ENCODE measurements around the gene FAM89A. TPM values are rescaled to one million over a fixed set of nuclear protein-coding genes. Genes with fewer than 3 reads are reported as not detected.
A peak's percentile ranks its signal among the peaks of the same experiment; 100 is the strongest.
"Not testable (repeated sequence)": the region's sequence is repeated elsewhere in the genome, so short reads cannot be mapped to it uniquely, and the experiment has no call there.

The FAM89A gene
- total RNA-seq, 4 donors from 2014 or later = 63.1 to 106 (median 94.1) TPM

GRCh38 chr1:231026576-231026975 lies 13.5 kb downstream of the FAM89A start:
- no peak overlapping the region for H3K4me3 ChIP-seq (ENCODE audit: low read depth, poor library complexity, severe bottlenecking)
- no peak for TF ChIP-seq POLR2A (IDR thresholded peaks at IDR 0.05)
- TF ChIP-seq, protein P1, sequence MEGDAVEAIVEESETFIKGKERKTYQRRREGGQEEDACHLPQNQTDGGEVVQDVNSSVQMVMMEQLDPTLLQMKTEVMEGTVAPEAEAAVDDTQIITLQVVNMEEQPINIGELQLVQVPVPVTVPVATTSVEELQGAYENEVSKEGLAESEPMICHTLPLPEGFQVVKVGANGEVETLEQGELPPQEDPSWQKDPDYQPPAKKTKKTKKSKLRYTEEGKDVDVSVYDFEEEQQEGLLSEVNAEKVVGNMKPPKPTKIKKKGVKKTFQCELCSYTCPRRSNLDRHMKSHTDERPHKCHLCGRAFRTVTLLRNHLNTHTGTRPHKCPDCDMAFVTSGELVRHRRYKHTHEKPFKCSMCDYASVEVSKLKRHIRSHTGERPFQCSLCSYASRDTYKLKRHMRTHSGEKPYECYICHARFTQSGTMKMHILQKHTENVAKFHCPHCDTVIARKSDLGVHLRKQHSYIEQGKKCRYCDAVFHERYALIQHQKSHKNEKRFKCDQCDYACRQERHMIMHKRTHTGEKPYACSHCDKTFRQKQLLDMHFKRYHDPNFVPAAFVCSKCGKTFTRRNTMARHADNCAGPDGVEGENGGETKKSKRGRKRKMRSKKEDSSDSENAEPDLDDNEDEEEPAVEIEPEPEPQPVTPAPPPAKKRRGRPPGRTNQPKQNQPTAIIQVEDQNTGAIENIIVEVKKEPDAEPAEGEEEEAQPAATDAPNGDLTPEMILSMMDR (IDR thresholded peaks at IDR 0.05) = no peak
- DNase-seq (ENCODE audit: low spot score in 2 of 2) = peak in 1 of 2 donors; percentile 10
- intact Hi-C loops (cut with DNase I; ENCODE audit: low total_unique reads) = no loop called here
- WGBS, 2 donors = 73 to 84% methylated on average over 6 of the region's 6 CpGs

DNA sequence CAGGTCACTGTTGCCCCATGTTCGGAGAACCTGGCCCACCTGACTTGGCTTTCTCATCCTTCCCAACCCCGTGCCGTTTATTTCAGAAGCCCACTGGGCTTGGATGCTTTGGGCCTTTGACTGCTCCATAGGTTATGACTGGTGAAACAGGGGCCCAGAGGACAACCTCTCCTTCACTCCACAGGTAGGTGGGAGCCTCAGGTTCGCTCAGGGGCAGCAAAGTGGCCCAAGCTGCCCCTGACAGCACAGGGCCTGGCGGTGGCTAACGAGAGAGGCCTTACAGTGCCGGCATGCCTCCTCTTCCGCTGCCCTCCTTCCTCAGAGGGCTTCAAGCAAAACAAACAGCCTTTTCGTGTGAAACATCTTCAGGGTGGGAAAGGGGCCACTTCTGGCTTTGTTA lies 16.9 kb downstream of the FAM89A start:
- H3K4me3 ChIP-seq (ENCODE audit: low read depth, poor library complexity, severe bottlenecking) = no peak overlapping the region
- intact Hi-C loops (cut with DNase I; ENCODE audit: low total_unique reads) = no loop called here
- WGBS, 2 donors = 94 to 96% methylated on average over 9 of the region's 9 CpGs
- TF ChIP-seq, protein P1 (IDR thresholded peaks at IDR 0.05) = no peak
- TF ChIP-seq POLR2A (IDR thresholded peaks at IDR 0.05) = no peak
- DNase-seq (ENCODE audit: low spot score in 2 of 2) = peak in 1 of 2 donors; percentile 74

DNA sequence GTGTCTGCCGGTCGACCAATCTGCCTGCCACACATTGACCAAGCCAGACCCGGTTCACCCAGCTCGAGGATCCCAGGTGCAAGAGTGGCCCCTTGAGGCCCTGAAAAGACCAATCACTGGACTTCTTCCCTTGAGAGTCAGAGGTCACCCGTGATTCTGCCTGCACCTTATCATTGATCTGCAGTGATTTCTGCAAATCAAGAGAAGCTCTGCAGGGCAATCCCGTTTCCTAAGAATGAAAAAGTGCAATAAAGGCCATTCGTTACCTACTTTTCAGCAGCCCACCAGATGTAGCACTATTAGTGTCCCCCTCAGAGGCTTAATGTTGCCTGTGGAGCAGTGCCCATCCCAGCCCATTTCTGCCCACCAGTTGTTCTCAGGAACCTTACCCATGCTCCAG lies 17.5 kb downstream of the FAM89A start:
- intact Hi-C loops (cut with DNase I; ENCODE audit: low total_unique reads); H3K4me3 ChIP-seq (ENCODE audit: low read depth, poor library complexity, severe bottlenecking); DNase-seq (ENCODE audit: low spot score in 2 of 2): not testable (repeated sequence)
- 93 to 96% methylated on average over 7 of the region's 7 CpGs for WGBS, 2 donors

DNA sequence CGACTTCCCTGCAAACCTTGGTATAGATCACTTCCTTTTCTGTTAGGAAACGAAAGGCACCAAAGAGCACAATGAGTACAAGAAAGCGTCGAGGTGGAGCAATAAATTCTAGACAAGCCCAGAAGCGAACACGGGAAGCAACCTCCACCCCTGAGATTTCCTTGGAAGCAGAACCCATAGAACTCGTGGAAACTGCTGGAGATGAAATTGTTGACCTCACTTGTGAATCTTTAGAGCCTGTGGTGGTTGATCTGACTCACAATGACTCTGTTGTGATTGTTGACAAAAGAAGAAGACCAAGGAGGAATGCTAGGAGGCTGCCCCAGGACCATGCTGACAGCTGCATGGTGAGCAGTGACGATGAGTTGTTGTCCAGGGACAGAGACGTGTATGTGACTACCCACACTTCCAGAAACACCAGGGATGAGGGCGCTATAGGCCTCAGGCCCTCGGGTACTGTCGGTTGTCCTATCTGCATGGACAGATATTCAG lies 18.5 kb downstream of the FAM89A start:
- WGBS, 2 donors = 82 to 86% methylated on average over 12 of the region's 12 CpGs
- DNase-seq (ENCODE audit: low spot score in 2 of 2) = peak in 1 of 2 donors; percentile 53
- H3K4me3 ChIP-seq (ENCODE audit: low read depth, poor library complexity, severe bottlenecking) = no peak overlapping the region
- TF ChIP-seq, protein P1 (IDR thresholded peaks at IDR 0.05) = no peak
- no peak for TF ChIP-seq POLR2A (IDR thresholded peaks at IDR 0.05)
- intact Hi-C loops (cut with DNase I; ENCODE audit: low total_unique reads) = no loop called here

- WGBS, 2 donors = 67 to 75% methylated on average over 7 of the region's 7 CpGs
- DNase-seq (ENCODE audit: low spot score in 2 of 2) = peak in 1 of 2 donors; percentile 21
- no peak overlapping the region for H3K4me3 ChIP-seq (ENCODE audit: low read depth, poor library complexity, severe bottlenecking)
These were observed 19.2 kb downstream of the FAM89A start for GRCh38 chr1:231020816-231021215.

GRCh38 chr1:231020139-231020601 lies 19.9 kb downstream of the FAM89A start:
- intact Hi-C loops (cut with DNase I; ENCODE audit: low total_unique reads) = no loop called here
- 60 to 66% methylated on average over 14 of the region's 14 CpGs for WGBS, 2 donors
- DNase-seq (ENCODE audit: low spot score in 2 of 2) = peak in 1 of 2 donors; percentile 82
- no peak overlapping the region for H3K4me3 ChIP-seq (ENCODE audit: low read depth, poor library complexity, severe bottlenecking)
- TF ChIP-seq POLR2A (IDR thresholded peaks at IDR 0.05) = no peak
- TF ChIP-seq, protein P1 (IDR thresholded peaks at IDR 0.05) = no peak

More at GRCh38 chr1:231020816-231021215, 19.2 kb downstream of the FAM89A start:
- intact Hi-C loops (cut with DNase I; ENCODE audit: low total_unique reads) = no loop called here
- TF ChIP-seq POLR2A (IDR thresholded peaks at IDR 0.05) = no peak
- TF ChIP-seq, protein P1 (IDR thresholded peaks at IDR 0.05) = no peak

Data from lower leg skin (tissue), 4 donors.